GM21529 (cell line): Measurements from ENCODE around the gene PPP6R1.

Source experiments
- ATAC-seq: cut with Tn5 transposase; IDR thresholded peaks from one replicate; pipeline ENCODE4 v1.9.1; 2021; ENCODE audit not compliant: unreplicated experiment

PPP6R1 gene

GRCh38 chr19:55245236-55245904, 13.4 kb downstream of the PPP6R1 start:
- ATAC-seq = no peak

GRCh38 chr19:55244004-55244680, 14.7 kb downstream of the PPP6R1 start:
- ATAC-seq = no peak

- no peak for ATAC-seq
Observed at GRCh38 chr19:55242517-55242916, 16.3 kb downstream of the PPP6R1 start.

DNA sequence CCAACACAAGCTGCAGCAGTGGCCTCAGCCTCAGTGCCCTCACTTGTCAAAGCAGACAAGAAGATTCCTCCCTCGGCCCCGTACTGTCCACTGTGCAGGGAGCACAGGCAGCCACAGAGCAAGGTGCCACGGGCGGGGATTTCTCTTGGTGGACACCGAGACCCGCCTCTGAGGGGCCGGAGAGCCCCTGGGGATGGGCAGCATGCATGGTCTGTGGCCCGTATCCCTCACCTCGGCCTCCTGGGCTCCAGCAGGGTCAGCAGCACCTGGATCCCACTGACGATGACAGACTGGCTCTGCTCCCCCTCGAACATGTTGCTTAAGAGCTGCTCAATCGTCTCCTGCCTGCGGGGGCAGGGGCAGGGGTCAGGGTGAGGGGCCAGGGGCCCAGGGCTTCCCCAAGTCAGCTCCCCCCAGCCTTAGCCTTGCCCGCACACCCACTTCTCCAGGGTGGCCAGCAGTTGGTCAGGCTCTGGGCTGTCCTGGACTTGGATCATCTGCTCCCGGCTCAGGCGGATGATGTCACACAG, 16.8 kb downstream of the PPP6R1 start:
- no peak for ATAC-seq

DNA sequence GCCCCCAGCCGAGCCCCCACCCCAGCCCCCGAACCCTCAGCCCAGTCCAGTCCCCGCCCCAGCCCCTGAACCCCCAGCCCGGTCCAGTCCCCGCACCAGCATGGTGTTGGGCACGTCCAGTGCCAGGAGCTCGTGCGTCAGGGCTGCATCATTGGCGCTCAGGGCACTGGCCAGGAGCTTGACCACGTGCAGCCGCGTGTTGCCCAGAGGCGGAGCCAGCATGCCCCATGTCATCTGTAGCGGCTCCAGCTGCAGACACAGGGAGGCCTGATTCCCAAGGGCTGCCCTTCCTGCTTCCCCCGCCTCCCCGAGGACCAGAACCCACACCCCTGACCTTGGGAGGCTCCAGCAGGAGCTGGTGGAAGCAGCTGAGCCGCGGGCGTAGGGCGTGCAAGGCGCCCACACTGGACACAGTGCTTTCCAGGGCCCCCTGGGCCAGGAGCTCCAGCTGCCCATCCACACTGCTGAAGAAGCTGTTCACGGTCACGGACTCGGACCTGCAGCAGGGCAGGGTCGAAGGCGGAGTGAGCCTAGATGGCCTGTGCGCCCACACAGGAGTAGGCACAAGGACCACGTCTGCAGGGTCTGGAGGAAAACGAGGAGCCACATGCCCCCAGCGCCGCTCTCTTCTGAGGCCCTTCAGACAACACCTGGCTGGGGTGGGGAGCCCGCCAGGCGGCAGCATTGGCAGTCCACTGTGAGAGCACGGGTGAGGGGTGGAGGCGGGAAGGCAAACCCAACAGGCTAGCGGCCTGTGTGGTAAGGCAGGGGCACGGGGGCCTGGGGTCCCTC, 17.5 kb downstream of the PPP6R1 start:
- no peak for ATAC-seq

GRCh38 chr19:55240713-55241020, 18.1 kb downstream of the PPP6R1 start:
- no peak for ATAC-seq

DNA sequence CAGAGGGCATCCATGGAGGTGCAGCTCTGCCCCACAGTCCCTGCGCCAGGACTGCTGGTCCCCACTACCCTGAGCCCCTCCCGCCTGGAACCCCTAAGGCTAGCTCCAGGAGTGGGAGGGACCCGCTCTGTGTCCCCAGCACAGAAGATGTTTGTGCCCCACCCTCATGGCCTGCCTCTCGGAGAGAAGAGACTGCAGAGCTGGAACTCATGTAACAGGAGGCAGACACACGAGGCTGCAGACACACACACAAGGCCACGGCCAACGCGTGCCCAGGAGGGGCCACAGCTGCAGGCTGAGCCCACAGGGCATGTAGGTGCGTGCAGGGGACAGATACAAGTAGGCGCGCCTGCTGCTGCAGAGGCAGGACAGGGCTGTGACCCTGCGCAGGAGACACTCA, 19.8 kb downstream of the PPP6R1 start:
- no peak for ATAC-seq

GRCh38 chr19:55238030-55238429, 20.8 kb downstream of the PPP6R1 start:
- ATAC-seq = no peak

GRCh38 chr19:55232986-55233385, 25.8 kb downstream of the PPP6R1 start:
- no peak for ATAC-seq

DNA sequence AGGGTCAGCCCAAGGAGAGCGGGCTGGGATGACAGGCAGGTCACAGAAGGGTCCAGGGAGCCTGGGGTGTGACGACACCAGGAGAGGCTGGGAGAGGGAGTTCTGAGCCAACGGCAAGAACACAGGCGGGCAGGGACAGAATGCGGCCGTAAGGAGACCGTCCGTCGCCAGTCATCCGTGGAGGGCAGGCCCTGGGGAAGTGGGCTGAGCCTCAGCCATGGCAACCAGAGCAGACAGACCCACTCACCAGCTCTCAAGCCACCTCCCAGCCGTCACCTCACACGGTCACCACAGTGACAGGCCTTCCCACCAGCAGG, 26.6 kb downstream of the PPP6R1 start:
- ATAC-seq = no peak

DNA sequence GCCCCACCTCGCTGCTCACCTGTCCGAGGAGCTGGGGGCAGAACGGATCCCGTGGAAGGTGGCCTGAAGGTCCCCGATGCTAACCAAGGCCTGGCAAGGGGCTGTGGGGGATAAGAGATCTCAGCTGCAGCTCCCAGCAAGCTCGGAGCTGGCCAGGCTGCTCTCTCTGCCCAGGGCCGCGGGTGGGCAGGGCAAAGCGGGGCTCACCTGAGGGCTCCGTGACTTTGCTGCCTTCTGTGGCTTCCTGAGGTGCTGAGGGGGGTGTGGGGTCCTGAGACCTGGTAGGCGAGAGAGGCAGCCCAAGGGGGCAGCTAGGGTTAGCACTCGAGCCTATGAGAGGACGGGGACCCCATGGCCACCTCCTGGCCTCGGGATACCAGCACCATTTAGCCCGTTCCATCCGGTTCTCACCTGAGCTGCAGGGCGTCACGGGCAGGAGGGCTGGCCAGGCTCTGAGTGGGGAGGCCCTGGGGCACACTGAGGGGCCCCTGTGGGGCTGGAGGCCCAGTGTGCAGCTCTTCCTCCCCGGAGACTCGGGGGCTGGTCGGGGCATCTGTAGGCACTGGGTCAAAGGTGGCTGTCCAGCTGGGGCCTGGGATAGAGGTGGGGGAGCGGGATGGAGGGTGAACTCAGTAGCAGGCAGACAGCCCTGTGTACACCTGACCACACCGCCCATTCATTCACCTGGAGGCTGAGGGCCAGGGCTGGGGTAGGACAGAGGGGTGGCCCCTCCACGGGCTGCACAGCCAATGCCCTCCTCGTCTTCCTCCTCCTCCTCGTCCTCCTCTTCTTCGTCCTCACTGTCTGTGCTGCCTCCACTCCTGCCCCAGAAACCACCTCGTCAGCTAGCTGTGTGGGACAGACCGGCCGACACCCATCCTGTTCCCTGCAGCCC, 27.2 kb downstream of the PPP6R1 start:
- ATAC-seq = no peak

DNA sequence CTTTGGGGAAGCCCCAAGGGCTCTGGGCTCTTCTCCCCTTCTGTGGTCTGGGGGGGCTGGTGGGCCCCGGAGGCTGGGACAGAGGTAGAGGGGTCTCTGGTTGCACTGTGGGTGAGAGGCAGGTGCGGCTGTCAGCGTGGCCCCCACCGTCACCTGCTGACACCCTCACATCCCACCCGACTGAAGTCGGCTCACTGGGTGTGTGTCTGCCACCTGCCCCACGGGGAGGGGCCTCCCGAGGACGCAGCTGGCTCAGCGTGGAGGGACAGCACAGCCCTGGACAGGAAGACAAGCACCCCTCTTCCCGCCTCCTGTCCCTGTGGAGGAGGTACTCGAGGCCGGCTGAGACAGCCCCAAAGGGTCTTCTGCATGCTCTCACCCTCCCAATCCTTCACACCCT, 28.0 kb downstream of the PPP6R1 start:
- ATAC-seq = no peak

DNA sequence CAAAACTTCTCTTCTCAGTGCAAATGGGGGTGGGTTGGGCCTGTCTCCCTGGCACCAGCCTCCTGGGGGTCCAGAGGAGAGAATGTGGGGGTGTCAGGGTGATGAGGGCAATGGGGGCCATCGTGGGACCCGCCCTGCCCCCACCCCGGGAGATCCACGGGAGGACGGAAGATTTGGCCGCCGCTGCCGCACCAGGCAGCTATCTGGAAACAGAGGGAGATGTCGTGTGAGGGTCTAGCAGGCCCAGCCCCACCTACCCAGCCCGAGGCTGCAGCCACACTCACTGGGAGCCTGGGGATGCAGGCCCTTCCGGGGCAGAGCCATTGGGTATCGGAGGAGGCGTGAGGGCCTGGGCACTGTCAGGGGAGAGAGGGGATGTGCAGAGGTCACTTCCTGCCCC, 28.5 kb downstream of the PPP6R1 start:
- no peak for ATAC-seq

- no peak for ATAC-seq
Observed at GRCh38 chr19:55229789-55230182, 29.0 kb downstream of the PPP6R1 start.

DNA sequence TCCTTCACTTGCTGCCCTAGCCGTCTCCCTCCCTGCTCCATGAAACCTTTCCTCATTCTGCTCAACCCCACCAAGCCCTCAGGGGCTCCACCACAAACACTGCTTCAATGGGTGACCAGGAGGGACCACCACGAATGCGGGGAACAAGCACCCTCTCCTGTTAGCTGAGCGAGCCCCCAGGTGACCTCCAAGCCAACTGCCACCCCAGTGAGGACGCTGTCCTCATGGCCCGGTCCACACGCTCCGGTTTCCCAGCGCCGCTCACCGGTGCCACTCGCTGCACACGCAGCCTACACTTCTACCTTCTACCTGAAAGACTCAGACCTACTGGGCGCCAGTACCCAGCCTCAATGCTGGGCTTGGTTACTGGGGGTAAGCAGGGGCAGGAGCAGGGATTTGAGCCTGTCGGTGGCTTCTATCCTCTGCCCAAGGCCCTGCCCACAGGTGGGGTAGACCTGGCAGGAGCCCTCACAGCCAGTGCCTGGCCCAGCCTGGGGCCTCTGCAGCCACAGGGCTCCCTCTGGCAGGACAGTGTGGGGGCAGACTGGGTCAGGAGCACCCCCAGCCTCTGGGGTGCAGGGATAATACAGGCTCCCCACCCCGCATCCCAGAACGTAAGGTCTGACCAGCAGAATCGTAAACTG, 29.6 kb downstream of the PPP6R1 start:
- no peak for ATAC-seq

- ATAC-seq = no peak
Observed at GRCh38 chr19:55228403-55229031, 30.3 kb downstream of the PPP6R1 start, which contains the start of gene TMEM86B. TSS of gene TMEM86B (minus strand) at chr19:55228763. CDS start at chr19:55228741, 22 bp downstream.

GRCh38 chr19:55228015-55228391, 30.8 kb downstream of the PPP6R1 start:
- ATAC-seq = no peak

- no peak for ATAC-seq
Observed at GRCh38 chr19:55227241-55228014, 31.4 kb downstream of the PPP6R1 start.

DNA sequence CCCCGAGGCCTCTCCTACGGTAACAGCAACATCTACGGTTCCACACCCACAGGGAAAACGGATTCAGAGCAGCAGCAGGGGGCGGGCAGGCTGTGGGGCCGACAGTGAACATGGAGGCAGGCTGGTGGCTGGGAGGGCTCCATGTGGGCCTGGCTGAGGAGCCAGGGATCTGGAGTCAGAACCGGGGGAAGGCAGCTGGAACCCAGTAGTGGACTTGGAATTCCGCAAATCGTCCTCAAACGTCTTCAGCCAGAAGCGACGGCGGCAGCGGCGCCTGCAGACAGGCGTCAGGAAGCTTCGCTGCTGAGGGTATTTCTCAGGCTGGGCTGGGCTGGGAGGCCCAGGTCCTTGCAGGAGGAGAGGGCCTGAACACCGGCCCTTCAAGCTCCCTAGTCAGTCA, 32.0 kb downstream of the PPP6R1 start:
- ATAC-seq = no peak
